Measurements from ENCODE around the gene SELP.
"Not testable (repeated sequence)": the region's sequence is repeated elsewhere in the genome, so short reads cannot be mapped to it uniquely, and the experiment has no call there.

SELP gene

GRCh38 chr1:169630006-169630405 lies at the start of gene SELP:
Gene SELP, minus strand, starts transcription at chr1:169630124. Its CDS starts 50 bp downstream, at chr1:169630074.
- DNase-seq (ENCODE audit: low read depth in 1 of 2, low spot score in 1 of 2) = no peak

GRCh38 chr1:169679692-169680091 lies 49.8 kb upstream of the SELP start:
- no peak for DNase-seq (ENCODE audit: low read depth in 1 of 2, low spot score in 1 of 2)

DNA sequence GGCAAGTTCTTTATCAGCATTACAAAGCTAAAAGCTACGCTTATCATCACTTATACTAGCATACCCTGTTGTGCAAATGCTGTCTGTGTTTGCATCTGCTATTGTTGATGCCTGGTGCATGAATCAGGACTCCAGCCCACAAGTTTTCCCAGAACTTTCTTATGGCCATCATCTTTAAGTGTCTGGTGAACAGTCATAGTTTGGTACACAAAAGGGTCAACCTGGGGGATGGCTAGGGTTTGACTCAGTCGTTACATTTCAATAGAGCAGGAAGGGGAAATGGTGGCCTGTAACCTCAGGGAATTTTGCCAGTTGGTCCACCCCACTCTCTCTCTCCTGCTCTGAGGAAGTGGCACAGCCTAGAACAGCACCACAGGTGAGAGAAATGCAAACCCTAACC lies 46.1 kb upstream of the SELP start:
- DNase-seq (ENCODE audit: low read depth in 1 of 2, low spot score in 1 of 2) = no peak

DNA sequence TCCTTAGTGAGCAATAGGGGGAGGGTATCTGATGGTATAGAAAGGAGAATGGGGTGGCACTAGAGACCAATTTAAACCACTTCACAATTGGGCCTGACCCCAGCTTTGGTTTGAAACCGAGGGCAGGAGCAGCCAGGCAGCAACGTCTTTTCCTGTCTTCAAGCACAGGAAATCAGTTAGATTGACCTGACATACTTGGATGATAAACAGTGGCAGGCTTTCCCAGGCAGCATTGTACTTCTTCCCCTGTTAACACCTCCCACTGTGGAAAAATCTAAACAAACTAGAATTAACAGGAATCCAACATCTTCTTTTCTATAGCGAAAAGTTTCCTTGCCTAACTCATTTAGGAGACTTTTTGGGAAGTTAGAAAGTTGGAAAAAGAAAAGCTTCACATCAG lies 40.9 kb upstream of the SELP start:
- no peak for DNase-seq (ENCODE audit: low read depth in 1 of 2, low spot score in 1 of 2)

- not testable (repeated sequence) for DNase-seq (ENCODE audit: low read depth in 1 of 2, low spot score in 1 of 2)
Measured at GRCh38 chr1:169670244-169670643, 40.3 kb upstream of the SELP start.

GRCh38 chr1:169667699-169668596 lies 38.0 kb upstream of the SELP start:
- not testable (repeated sequence) for DNase-seq (ENCODE audit: low read depth in 1 of 2, low spot score in 1 of 2)

GRCh38 chr1:169667227-169667639 lies 37.3 kb upstream of the SELP start:
- not testable (repeated sequence) for DNase-seq (ENCODE audit: low read depth in 1 of 2, low spot score in 1 of 2)

DNA sequence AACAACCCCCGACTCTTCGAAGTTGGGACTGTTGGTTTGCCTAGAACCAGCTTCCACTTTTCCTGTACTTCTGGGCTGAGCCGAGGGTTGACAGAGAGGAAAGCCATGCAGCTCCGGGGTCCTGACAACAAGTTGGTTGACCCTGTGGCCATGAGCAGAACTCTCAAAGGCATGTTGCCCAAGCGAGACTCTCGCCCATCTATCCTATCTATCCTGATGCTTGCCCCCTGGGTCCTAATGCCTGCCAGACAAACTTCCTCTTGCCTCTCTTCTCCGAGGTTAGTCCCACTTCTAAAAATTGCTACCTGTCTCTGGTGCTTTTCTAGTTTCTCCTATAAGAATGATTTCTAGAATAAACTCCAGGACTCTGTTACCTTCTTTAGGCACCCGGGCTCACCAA lies 32.8 kb upstream of the SELP start:
- DNase-seq (ENCODE audit: low read depth in 1 of 2, low spot score in 1 of 2) = not testable (repeated sequence)

GRCh38 chr1:169661066-169661465 lies 31.1 kb upstream of the SELP start:
- DNase-seq (ENCODE audit: low read depth in 1 of 2, low spot score in 1 of 2) = not testable (repeated sequence)

GRCh38 chr1:169658777-169659176 lies 28.9 kb upstream of the SELP start:
- DNase-seq (ENCODE audit: low read depth in 1 of 2, low spot score in 1 of 2) = not testable (repeated sequence)

DNA sequence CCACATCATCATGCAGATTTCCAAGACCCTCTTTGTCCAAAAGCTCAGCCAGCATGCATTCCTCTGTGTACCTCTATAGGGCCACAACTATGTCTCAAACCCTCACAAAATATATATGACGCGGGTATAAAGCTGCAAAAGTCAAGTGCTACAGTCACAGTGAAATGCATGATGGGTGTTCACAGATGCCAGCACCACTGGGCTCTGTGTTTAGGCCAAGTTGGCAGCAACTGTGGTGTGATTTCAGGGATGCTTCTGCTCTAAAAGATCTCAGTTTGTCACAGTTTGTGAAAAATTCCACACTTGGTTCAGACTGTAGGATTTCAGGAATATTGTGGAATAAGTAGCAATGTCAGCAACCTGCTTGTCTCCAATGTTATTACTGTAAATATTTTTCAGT lies 23.9 kb upstream of the SELP start:
- DNase-seq (ENCODE audit: low read depth in 1 of 2, low spot score in 1 of 2) = no peak

DNA sequence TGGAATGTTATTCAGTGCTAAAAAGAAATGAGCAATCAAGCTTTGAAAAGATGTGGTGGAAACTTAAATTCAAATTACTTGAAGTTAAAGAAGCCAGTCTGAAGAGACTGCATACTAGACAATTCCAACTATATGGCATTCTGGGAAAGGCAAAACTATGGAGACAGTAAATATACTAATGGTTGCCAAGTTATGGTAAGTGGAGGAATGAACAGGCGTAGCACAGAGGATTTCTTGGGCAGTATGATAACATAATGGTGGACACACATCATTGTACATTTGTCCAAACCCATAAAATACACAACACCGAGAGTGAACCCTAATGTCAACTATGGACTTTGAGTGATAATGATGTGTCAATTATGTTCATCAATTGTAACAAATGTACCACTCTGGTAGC lies 21.1 kb upstream of the SELP start:
- DNase-seq (ENCODE audit: low read depth in 1 of 2, low spot score in 1 of 2) = no peak

DNA sequence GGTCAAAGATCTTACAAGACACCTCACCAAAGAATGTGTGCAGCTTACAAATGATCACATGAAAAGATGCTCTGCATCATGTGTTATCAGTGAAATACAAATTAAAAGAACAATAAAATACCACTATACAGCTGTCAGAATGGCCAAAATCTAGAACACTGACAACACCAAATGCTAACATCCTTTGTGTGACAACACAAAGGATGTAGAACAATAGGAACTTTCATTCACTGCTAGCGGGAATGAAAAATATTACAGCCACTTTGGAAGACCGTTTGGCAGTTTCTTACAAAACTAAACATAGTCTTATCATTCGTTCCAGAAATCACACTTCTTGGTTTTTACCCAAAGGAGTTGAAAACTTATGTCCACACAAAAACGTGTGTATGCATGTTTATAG lies 20.6 kb upstream of the SELP start:
- no peak for DNase-seq (ENCODE audit: low read depth in 1 of 2, low spot score in 1 of 2)

GRCh38 chr1:169648709-169649108 lies 18.8 kb upstream of the SELP start:
- no peak for DNase-seq (ENCODE audit: low read depth in 1 of 2, low spot score in 1 of 2)

DNA sequence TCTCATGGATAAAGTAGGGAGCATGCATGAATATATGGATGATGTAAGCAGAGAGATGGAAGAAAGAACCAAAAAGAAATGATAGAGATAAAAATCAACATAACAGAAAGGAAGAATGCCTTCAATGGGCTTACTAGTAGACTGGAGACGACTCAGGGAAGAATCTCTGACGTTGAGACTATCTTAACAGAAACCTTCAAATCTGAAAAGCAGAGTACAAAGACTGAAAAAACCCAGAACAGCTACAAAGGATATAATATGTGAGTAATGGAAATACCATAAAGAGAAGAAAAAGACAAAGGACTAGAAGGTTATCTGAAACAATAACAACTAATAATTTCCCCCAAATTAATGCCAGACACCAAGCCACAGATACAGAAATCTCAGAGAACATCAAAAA lies 18.3 kb upstream of the SELP start:
- no peak for DNase-seq (ENCODE audit: low read depth in 1 of 2, low spot score in 1 of 2)

DNA sequence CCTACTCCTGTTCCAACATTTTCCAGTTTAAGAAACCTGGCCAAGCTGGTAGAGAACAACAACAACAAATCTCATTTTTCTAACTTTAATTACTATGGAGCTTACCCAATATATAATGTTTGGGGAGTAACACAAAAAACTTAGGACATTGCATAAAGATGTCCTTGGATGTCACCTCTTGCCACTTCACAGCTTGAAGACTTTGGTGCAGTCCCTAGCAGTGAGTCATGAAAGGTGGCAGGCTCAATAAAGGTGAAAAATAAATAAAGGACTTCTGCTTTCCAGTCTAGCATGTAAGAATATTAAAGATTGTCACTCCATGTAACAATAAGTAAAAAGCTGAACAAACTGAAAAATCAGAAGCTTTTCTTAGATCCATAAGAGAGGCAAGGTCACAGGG lies 17.6 kb upstream of the SELP start:
- DNase-seq (ENCODE audit: low read depth in 1 of 2, low spot score in 1 of 2) = no peak

- DNase-seq (ENCODE audit: low read depth in 1 of 2, low spot score in 1 of 2) = no peak
Measured at GRCh38 chr1:169644297-169644696, 14.4 kb upstream of the SELP start.

- DNase-seq (ENCODE audit: low read depth in 1 of 2, low spot score in 1 of 2) = no peak
Measured at GRCh38 chr1:169634877-169635276, 5.0 kb upstream of the SELP start.

- DNase-seq (ENCODE audit: low read depth in 1 of 2, low spot score in 1 of 2) = no peak
Measured at GRCh38 chr1:169634145-169634544, 4.2 kb upstream of the SELP start.

GRCh38 chr1:169631249-169631648 lies 1.3 kb upstream of the SELP start:
- DNase-seq (ENCODE audit: low read depth in 1 of 2, low spot score in 1 of 2) = no peak

- DNase-seq (ENCODE audit: low read depth in 1 of 2, low spot score in 1 of 2) = no peak
Measured at GRCh38 chr1:169624912-169625311, 5.0 kb downstream of the SELP start.

DNA sequence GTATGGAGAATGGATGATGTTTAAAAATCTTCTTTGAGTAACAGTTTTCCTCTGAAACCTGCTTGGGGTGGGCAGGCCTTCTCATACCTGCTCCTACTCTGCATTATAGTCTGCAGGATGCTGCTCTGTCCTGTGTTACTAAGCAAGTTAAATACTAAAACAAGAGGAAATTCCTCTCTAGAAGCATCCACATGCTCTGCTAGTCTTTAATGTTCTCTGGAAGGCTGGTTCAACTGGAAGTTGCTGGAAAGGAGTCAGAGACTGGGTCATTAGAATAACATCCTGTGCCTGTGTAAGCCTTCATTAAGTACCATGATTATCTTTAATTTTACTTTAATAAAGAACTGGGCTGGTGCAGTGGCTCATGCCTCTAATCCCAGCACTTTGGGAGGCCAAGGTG lies 5.8 kb downstream of the SELP start:
- no peak for DNase-seq (ENCODE audit: low read depth in 1 of 2, low spot score in 1 of 2)
